Thoracic aorta (tissue), 2 donors: ENCODE results near the gene TCEA3. TPM values are rescaled to one million over a fixed set of nuclear protein-coding genes. Genes with fewer than 3 reads are reported as not detected.

Experiments used
- ATAC-seq: fragments of 150-250 bp; one replicate; pipeline ENCODE4 v1.8.0; 2017; ENCODE audit warnings: low read depth; ENCODE audit not compliant: insufficient number of reproducible peaks, low FRiP score
- DNase-seq: peaks from one replicate; pipeline ENCODE4 v3.0.0-alpha.2; 2020; ENCODE audit warnings: low spot score
- H3K27ac ChIP-seq, 2 donors: fragments of 200-600 bp; sonication (generic); 1 replicate in 1 of 2; 2 replicates in 1 of 2; pipeline ENCODE4 v1.5.1; 2016; ENCODE audit warnings: mild to moderate bottlenecking in 2 of 2, moderate library complexity in 2 of 2
- H3K27me3 ChIP-seq: fragments of 200-600 bp; sonication (generic); replicated peaks from 2 replicates; pipeline ENCODE4 v1.6.0; 2016; ENCODE audit warnings: mild to moderate bottlenecking; ENCODE audit not compliant: insufficient read depth
- H3K36me3 ChIP-seq: fragments of 200-600 bp; sonication (generic); one replicate; pipeline ENCODE4 v1.5.1; 2016
- H3K4me1 ChIP-seq, 2 donors: fragments of 200-600 bp; sonication (generic); 1 replicate in 1 of 2; 2 replicates in 1 of 2; pipeline versions ENCODE4 v1.5.1 to v1.6.0; 2016; ENCODE audit warnings: low read depth in 2 of 2, mild to moderate bottlenecking in 1 of 2; ENCODE audit not compliant: control insufficient read depth in 1 of 2
- H3K4me3 ChIP-seq: fragments of 200-600 bp; sonication (generic); 2 replicates; pipeline ENCODE4 v1.5.1; 2016; ENCODE audit warnings: mild to moderate bottlenecking
- H3K9me3 ChIP-seq: fragments of 200-600 bp; sonication (generic); 2 replicates; pipeline ENCODE4 v1.5.1; 2016
- CTCF ChIP-seq: fragments of 200-600 bp; sonication (generic); IDR thresholded peaks from one replicate; pipeline ENCODE4 v1.5.1; 2019; ENCODE audit warnings: antibody characterized with exemption
- total RNA-seq, 2 donors: library from RNA; depleted of rRNA; stranded (reverse); fragments of >200 nt; gene quantifications; one replicate each; pipeline versions ENCODE4 v1.1.0 to v1.2.3, GENCODE V29; 2016

TCEA3 gene
- total RNA-seq, 2 donors from 2014 or later: 22.2 to 39.5 TPM

GRCh38 chr1:23434260-23434775 is 9.8 kb upstream of the TCEA3 start:
- ATAC-seq: no peak
- H3K4me3 ChIP-seq: no peak overlapping the region
- DNase-seq: no peak
- peaks cover 36% of the 10 kb centered on the region for H3K36me3 ChIP-seq
- no peak for TF ChIP-seq CTCF
- no peaks in the 10 kb centered on the region for H3K9me3 ChIP-seq
- no peaks in the 10 kb centered on the region for H3K27me3 ChIP-seq
- H3K4me1 ChIP-seq: no peaks in the 10 kb centered on the region
- no peak overlapping the region for H3K27ac ChIP-seq

- no peak overlapping the region for H3K27ac ChIP-seq
- no peaks in the 10 kb centered on the region for H3K27me3 ChIP-seq
- DNase-seq (no peak), ATAC-seq (no peak)
- no peak for TF ChIP-seq CTCF
- no peaks in the 10 kb centered on the region for H3K9me3 ChIP-seq
- no peaks in the 10 kb centered on the region for H3K4me1 ChIP-seq
- peaks cover 36% of the 10 kb centered on the region for H3K36me3 ChIP-seq
- no peak overlapping the region for H3K4me3 ChIP-seq
These were observed 8.6 kb upstream of the TCEA3 start for GRCh38 chr1:23433122-23433521.

- ATAC-seq (no peak), DNase-seq (no peak)
- Histone ChIP-seq H3K27me3 (no peaks in the 10 kb centered on the region), H3K27ac (no peak overlapping the region), H3K36me3 (peaks cover 36% of the 10 kb centered on the region), H3K4me1 (no peaks in the 10 kb centered on the region), H3K9me3 (no peaks in the 10 kb centered on the region), H3K4me3 (no peak overlapping the region)
- no peak for TF ChIP-seq CTCF
These were observed 6.9 kb upstream of the TCEA3 start for GRCh38 chr1:23431431-23431830.

- no peaks in the 10 kb centered on the region for H3K4me1 ChIP-seq
- H3K27me3 ChIP-seq: no peaks in the 10 kb centered on the region
- H3K27ac ChIP-seq: no peak overlapping the region
- no peak for DNase-seq
- no peak for TF ChIP-seq CTCF
- H3K4me3 ChIP-seq: no peak overlapping the region
- ATAC-seq: no peak
- H3K9me3 ChIP-seq: no peaks in the 10 kb centered on the region
- peaks cover 34% of the 10 kb centered on the region for H3K36me3 ChIP-seq
These were observed 6.3 kb upstream of the TCEA3 start for GRCh38 chr1:23430803-23431202.

- H3K27me3 ChIP-seq: no peaks in the 10 kb centered on the region
- no peak overlapping the region for H3K4me3 ChIP-seq
- no peak overlapping the region for H3K27ac ChIP-seq
- peaks cover 8 to 12% of the 10 kb centered on the region in 2 donors for H3K4me1 ChIP-seq
- peaks cover 25% of the 10 kb centered on the region for H3K36me3 ChIP-seq
- TF ChIP-seq CTCF: no peak
- no peaks in the 10 kb centered on the region for H3K9me3 ChIP-seq
- no peak for DNase-seq
- ATAC-seq: no peak
These were observed 3.8 kb upstream of the TCEA3 start for GRCh38 chr1:23428136-23428905.
